ENCODE results near the gene PTK6. TPM values are rescaled to one million over a fixed set of nuclear protein-coding genes. Genes with fewer than 3 reads are reported as not detected.
A peak's percentile ranks its signal among the peaks of the same experiment; 100 is the strongest.

PTK6 gene
- 1 to 10 TPM in 3 of 6 donors, under 1 TPM in 3; 0.61 to 4.5 (median 1.2) TPM for total RNA-seq
- polyA plus RNA-seq, result 1 to 10 TPM in 1 of 2 donors, under 1 TPM in 1; 0.91 to 2.6 TPM

DNA sequence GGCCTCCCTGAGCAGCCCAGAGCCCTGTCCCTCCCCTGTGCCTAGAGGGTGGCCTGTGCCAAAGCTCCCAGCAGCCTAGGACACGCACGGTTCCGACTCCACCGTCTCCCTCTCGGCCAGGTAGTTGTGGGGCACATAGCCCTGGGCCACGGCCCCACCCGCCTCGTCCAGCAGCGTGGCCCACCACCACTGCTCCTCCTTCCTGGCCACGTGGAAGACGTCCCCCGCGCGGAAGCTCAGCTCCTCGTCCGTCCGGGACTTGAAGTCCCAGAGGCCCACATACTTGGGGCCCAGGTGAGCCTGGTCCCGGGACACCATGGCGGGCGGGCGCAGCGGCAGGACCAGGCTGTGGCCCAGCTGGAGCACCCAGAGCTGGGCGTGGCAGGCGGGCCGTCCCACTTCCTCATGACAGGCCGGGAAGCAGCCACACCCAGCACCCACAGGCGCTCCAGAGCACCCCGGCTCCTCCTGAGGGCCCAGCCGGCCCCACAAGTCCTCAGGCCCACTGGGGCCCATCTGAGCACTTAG, at the start of gene PTK6:
PTK6 (minus strand) TSS at position 380 of the 528 bp plus-strand sequence; CDS start at position 318, 62 bp downstream.
- H3K4me1 ChIP-seq, result peaks cover 4 to 10% (median 10%) of the 10 kb centered on the region in 3 donors
- peak within 1 kb of the TSS in 2 of 4 donors; percentile 26 to 38 for H3K4me3 ChIP-seq
- 66 to 69% methylated on average over 29 of the region's 29 CpGs for WGBS, 2 donors
- no peak for TF ChIP-seq CTCF (IDR thresholded peaks at IDR 0.05)
- H3K9me3 ChIP-seq, result no peaks in the 10 kb centered on the region
- intact Hi-C loops (cut with DNase I), result loop anchor here in 1 of 3 donors (5.0 kb wide), 1 partner anchor 440 kb away; the partner anchor contains the start of gene SAMD10
- H3K27me3 ChIP-seq, result no peaks in the 10 kb centered on the region
- ATAC-seq (peak in 3 of 4 donors; percentile 5 to 26 (median 23)), DNase-seq (peak in 3 of 6 donors; percentile 57 to 87 (median 70)), FAIRE-seq (no peak)
- H3K36me3 ChIP-seq, result no peaks in the 10 kb centered on the region
- peak within 1 kb of the TSS; percentile 64 to 85 (median 84) for H3K27ac ChIP-seq

- WGBS, 2 donors, result 88 to 89% methylated on average over 17 of the region's 17 CpGs
- peaks cover 0 to 5% (median 0%) of the 10 kb centered on the region in 3 donors for H3K36me3 ChIP-seq
Measured at GRCh38 chr20:63586797-63587196, 49.6 kb upstream of the PTK6 start.

GRCh38 chr20:63585616-63586565, 48.7 kb upstream of the PTK6 start:
- DNase-seq, result peak in 1 of 6 donors; percentile 23
- Histone ChIP-seq H3K4me1 (no peaks in the 10 kb centered on the region), H3K4me3 (no peak overlapping the region), H3K9me3 (no peaks in the 10 kb centered on the region), H3K27ac (no peak overlapping the region), H3K27me3 (no peaks in the 10 kb centered on the region), H3K36me3 (no peaks in the 10 kb centered on the region)
- TF ChIP-seq CTCF (IDR thresholded peaks at IDR 0.05), result no peak
- FAIRE-seq, result no peak
- ATAC-seq, result no peak
- intact Hi-C loops (cut with DNase I), result no loop called here
- 61 to 77% methylated on average over 22 of the region's 22 CpGs for WGBS, 2 donors

More at GRCh38 chr20:63586797-63587196, 49.6 kb upstream of the PTK6 start:
- intact Hi-C loops (cut with DNase I), result no loop called here
- no peak for TF ChIP-seq CTCF (IDR thresholded peaks at IDR 0.05)
- FAIRE-seq, result no peak
- DNase-seq, result peak in 2 of 6 donors; percentile 46 to 48
- Histone ChIP-seq H3K4me1 (no peaks in the 10 kb centered on the region), H3K27me3 (no peaks in the 10 kb centered on the region), H3K9me3 (no peaks in the 10 kb centered on the region), H3K27ac (no peak overlapping the region), H3K4me3 (no peak overlapping the region)
- no peak for ATAC-seq

DNA sequence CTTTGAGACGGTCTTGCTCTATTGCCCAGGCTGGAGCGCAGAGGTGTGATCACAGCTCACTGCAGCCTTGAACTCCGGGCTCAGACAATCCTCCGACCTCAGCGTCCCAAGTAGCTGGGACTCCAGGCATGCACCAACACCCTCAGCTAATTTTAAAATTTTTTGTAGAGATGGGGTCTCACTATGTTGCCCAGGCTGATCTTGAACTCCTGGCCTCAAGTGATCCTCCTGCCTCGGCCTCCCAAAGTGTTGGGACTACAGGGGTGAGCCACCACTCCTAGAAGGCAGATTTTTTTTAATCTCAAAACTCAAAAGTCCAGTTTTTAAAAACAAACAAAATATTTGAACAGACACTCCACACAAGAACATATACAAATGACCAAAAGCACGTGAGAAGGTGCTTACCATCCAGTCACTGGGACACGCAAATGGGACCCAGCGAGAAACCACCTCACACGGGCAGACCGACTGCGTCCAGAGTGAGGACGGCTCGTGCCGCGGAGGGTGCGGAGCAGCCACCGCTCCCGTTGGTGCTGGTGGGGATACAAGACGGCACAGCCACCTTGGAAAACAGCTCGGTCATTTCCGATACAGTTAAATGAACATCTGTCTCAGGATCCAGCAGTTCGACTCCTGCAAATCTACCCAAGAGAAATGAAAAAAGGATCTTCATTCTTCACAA, 45.3 kb upstream of the PTK6 start:
- FAIRE-seq (no peak), ATAC-seq (no peak), DNase-seq (peak in 2 of 6 donors; percentile 17 to 41)
- H3K9me3 ChIP-seq, result no peaks in the 10 kb centered on the region
- no peaks in the 10 kb centered on the region for H3K36me3 ChIP-seq
- no peak for TF ChIP-seq CTCF (IDR thresholded peaks at IDR 0.05)
- H3K27me3 ChIP-seq, result no peaks in the 10 kb centered on the region
- WGBS, 2 donors, result 80 to 85% methylated on average over 23 of the region's 23 CpGs
- H3K4me3 ChIP-seq, result no peak overlapping the region
- no peaks in the 10 kb centered on the region for H3K4me1 ChIP-seq
- H3K27ac ChIP-seq, result no peak overlapping the region
- intact Hi-C loops (cut with DNase I), result no loop called here
